ENCODE results near the gene AGAP3.

Gene AGAP3

DNA sequence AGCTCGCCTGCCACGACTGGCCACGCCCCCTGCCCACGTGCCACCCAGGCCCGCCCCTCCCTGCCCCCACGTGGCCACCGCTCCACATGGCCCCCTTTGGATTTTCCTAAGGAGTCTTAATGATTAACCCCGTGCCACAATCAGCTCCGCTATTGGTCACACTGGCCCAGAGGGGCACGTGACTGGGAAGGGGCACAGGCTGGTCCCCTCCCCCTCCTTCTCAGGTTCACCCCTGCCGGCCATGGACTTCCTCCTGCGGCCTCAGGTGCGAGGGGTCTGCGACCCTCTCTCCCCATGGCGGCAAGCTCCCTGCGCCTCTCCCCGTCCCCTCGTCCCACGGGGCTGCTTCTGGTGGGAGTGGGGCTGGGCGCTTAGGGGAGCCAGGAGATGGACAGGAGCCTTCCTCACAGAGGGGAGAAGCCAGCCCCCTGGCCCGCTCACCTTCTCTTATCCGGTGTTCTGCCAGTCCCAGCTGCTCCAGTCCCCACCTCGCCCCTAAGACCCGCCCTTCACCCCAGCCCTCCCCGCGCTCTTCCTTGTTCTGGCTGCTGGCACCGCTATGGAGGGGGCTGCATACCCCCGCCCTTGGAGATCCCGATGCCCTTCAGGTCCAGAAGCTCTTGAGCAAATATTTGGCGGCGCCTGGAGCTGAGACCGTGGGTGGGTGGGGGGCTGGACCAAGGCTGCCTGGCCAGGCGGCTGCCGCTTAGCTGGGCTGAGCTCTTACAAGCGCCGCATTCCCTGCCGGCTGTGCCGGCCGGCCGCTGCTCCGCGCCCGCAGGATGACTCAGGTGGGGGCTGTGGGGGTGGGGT, 23.7 kb upstream of the AGAP3 start:
- peak overlapping the region; percentile 55 for H3K4me3 ChIP-seq
- no peak for DNase-seq (ENCODE audit: low spot score)
- peak overlapping the region; percentile 58 to 99 for H3K27ac ChIP-seq
- TF ChIP-seq CTCF (IDR thresholded peaks at IDR 0.05) = no peak

- TF ChIP-seq CTCF (IDR thresholded peaks at IDR 0.05) = no peak
- Histone ChIP-seq H3K4me3 (peak overlapping the region; percentile 55), H3K27ac (peak overlapping the region; percentile 58 to 99)
- no peak for DNase-seq (ENCODE audit: low spot score)
These were observed 23.1 kb upstream of the AGAP3 start for GRCh38 chr7:151063212-151063561.

DNA sequence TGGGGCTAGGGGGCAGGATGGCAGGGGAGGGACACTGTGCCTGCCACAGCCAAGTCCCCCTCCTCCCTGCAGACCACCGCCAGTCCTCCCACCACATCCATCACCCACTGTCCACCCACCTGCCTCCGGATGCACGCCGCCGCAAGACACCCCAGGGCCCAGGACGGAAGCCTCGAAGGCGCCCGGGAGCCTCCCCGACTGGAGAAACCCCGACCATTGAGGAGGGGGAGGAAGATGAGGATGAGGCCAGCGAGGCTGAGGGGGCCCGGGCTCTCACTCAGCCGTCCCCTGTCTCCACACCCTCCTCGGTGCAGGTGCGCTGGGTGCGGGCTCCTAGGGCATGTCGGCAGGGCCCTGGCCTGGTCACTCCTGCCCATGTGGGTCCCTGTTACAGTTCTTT, 21.8 kb upstream of the AGAP3 start:
- H3K27ac ChIP-seq = no peak overlapping the region
- no peak for DNase-seq (ENCODE audit: low spot score)
- TF ChIP-seq CTCF (IDR thresholded peaks at IDR 0.05) = no peak
- H3K4me3 ChIP-seq = no peak overlapping the region

GRCh38 chr7:151064993-151065392, 21.3 kb upstream of the AGAP3 start:
- DNase-seq (ENCODE audit: low spot score) = no peak
- TF ChIP-seq CTCF (IDR thresholded peaks at IDR 0.05) = no peak
- no peak overlapping the region for H3K27ac ChIP-seq
- H3K4me3 ChIP-seq = no peak overlapping the region

DNA sequence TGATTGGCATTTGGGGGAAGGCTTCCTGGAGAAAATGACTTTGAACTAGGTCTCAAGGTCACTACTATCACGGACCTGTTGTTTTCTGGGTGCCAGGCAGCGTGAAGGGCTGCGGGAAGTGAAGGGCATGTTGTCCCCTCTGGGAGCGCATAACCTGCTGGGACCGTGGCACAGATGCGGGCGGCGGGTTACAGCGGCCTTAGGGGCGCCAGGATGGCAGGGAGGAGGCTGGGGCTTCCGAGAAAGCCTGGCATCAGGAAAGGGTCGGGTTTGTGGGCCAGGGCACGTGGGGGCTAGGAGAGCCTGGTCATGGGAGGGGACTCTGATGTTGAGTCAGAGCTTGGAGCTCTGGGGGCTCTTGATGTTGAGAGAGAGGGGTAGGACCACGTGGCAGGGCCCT, 20.8 kb upstream of the AGAP3 start:
- TF ChIP-seq CTCF (IDR thresholded peaks at IDR 0.05) = no peak
- DNase-seq (ENCODE audit: low spot score) = no peak
- Histone ChIP-seq H3K27ac (no peak overlapping the region), H3K4me3 (no peak overlapping the region)

GRCh38 chr7:151066273-151066974, 19.9 kb upstream of the AGAP3 start:
- TF ChIP-seq CTCF (IDR thresholded peaks at IDR 0.05) = no peak
- Histone ChIP-seq H3K27ac (no peak overlapping the region), H3K4me3 (no peak overlapping the region)
- DNase-seq (ENCODE audit: low spot score) = no peak

Measured in coronary artery (tissue), 2 donors.